H9 (cell line): ENCODE data around the gene SYTL5. TPM values are rescaled to one million over a fixed set of nuclear protein-coding genes. Genes with fewer than 3 reads are reported as not detected.

Source experiments
- DNase-seq: peaks from one replicate; pipeline ENCODE4 v3.0.0-alpha.2; 2017
- H2AFZ ChIP-seq: one replicate; pipeline ENCODE4 v1.6.1; 2013; ENCODE audit warnings: mild to moderate bottlenecking, low read length, control low read depth, moderate library complexity
- H2AK5ac ChIP-seq: 2 replicates; pipeline ENCODE4 v1.6.1; 2013; ENCODE audit warnings: low read length, control low read depth, mixed read lengths; ENCODE audit not compliant: insufficient read length
- H2BK120ac ChIP-seq: one replicate; pipeline ENCODE4 v1.6.1; 2013; ENCODE audit warnings: low read depth, mild to moderate bottlenecking, low read length, control low read depth, inconsistent platforms; ENCODE audit not compliant: poor library complexity, severe bottlenecking
- H2BK12ac ChIP-seq: 2 replicates; pipeline ENCODE4 v1.6.1; 2013; ENCODE audit warnings: low read length, control low read depth, mixed read lengths, low read depth; ENCODE audit not compliant: insufficient read length
- H2BK15ac ChIP-seq: 2 replicates; pipeline ENCODE4 v1.6.1; 2013; ENCODE audit warnings: low read depth, low read length, control low read depth
- H2BK20ac ChIP-seq: one replicate; pipeline ENCODE4 v1.6.1; 2013; ENCODE audit warnings: low read depth, mild to moderate bottlenecking, low read length, control low read depth, inconsistent platforms; ENCODE audit not compliant: poor library complexity, severe bottlenecking
- H2BK5ac ChIP-seq: 2 replicates; pipeline ENCODE4 v1.6.1; 2013; ENCODE audit warnings: low read length, control low read depth, mixed read lengths; ENCODE audit not compliant: insufficient read length
- H3K14ac ChIP-seq: 2 replicates; pipeline ENCODE4 v1.6.1; 2013; ENCODE audit warnings: low read length, control low read depth; ENCODE audit not compliant: insufficient read depth
- H3K18ac ChIP-seq: 2 replicates; pipeline ENCODE4 v1.6.1; 2013; ENCODE audit warnings: low read depth, mild to moderate bottlenecking, mixed read lengths, low read length, control low read depth; ENCODE audit not compliant: insufficient read length
- H3K23ac ChIP-seq: 2 replicates; pipeline ENCODE4 v1.6.1; 2013; ENCODE audit warnings: low read length, control low read depth, mixed read lengths, low read depth; ENCODE audit not compliant: insufficient read length
- H3K23me2 ChIP-seq: 2 replicates; pipeline ENCODE4 v1.6.1; 2013; ENCODE audit warnings: low read depth, mild to moderate bottlenecking, mixed read lengths, low read length, control low read depth; ENCODE audit not compliant: insufficient read length, poor library complexity, severe bottlenecking
- H3K27ac ChIP-seq: 2 replicates; pipeline ENCODE4 v1.5.1; 2013; ENCODE audit warnings: low read length, control low read depth, mixed read lengths, low read depth; ENCODE audit not compliant: insufficient read length
- H3K27me3 ChIP-seq: 2 replicates; pipeline ENCODE4 v1.6.1; 2013; ENCODE audit warnings: low read length, control low read depth, inconsistent platforms; ENCODE audit not compliant: insufficient read depth
- H3K4ac ChIP-seq: 2 replicates; pipeline ENCODE4 v1.6.1; 2013; ENCODE audit warnings: low read depth, mild to moderate bottlenecking, control low read depth, inconsistent platforms, low read length, moderate library complexity
- H3K4me1 ChIP-seq: 2 replicates; pipeline ENCODE4 v1.6.1; 2013; ENCODE audit warnings: low read length, control low read depth, inconsistent platforms; ENCODE audit not compliant: insufficient read depth
- H3K4me2 ChIP-seq: 2 replicates; pipeline ENCODE4 v1.6.1; 2013; ENCODE audit warnings: low read length, control low read depth, mixed read lengths; ENCODE audit not compliant: insufficient read length, insufficient read depth
- H3K56ac ChIP-seq: 2 replicates; pipeline ENCODE4 v1.6.1; 2013; ENCODE audit warnings: low read depth, mild to moderate bottlenecking, mixed read lengths, low read length, control low read depth; ENCODE audit not compliant: insufficient read length
- H3K79me1 ChIP-seq: 2 replicates; pipeline ENCODE4 v1.6.1; 2013; ENCODE audit warnings: low read depth, mild to moderate bottlenecking, moderate library complexity, low read length, control low read depth, inconsistent platforms; ENCODE audit not compliant: insufficient read depth, poor library complexity, severe bottlenecking
- H3K79me2 ChIP-seq: 2 replicates; pipeline ENCODE4 v1.6.1; 2013; ENCODE audit warnings: low read length, control low read depth, inconsistent platforms; ENCODE audit not compliant: insufficient read depth
- H3K9ac ChIP-seq: 2 replicates; pipeline ENCODE4 v1.6.1; 2013; ENCODE audit warnings: low read length, control low read depth, mixed read lengths; ENCODE audit not compliant: insufficient read length; ENCODE audit errors: extremely low read depth
- H3K9me3 ChIP-seq: one replicate; pipeline ENCODE4 v1.6.1; 2013; ENCODE audit warnings: low read depth, low read length, inconsistent platforms; ENCODE audit not compliant: control insufficient read depth
- H3T11ph ChIP-seq: one replicate; pipeline ENCODE4 v1.6.1; 2013; ENCODE audit warnings: mild to moderate bottlenecking, low read length, control low read depth, inconsistent platforms
- H4K20me1 ChIP-seq: one replicate; pipeline ENCODE4 v1.6.1; 2013; ENCODE audit not compliant: control insufficient read depth, insufficient read length, insufficient read depth
- H4K5ac ChIP-seq: 2 replicates; pipeline ENCODE4 v1.6.1; 2013; ENCODE audit warnings: low read depth, mild to moderate bottlenecking, mixed read lengths, low read length, control low read depth; ENCODE audit not compliant: insufficient read length
- H4K8ac ChIP-seq: replicated peaks from 2 replicates; pipeline ENCODE4 v1.6.1; 2013; ENCODE audit warnings: low read length, control low read depth, mixed read lengths, low read depth; ENCODE audit not compliant: insufficient read length
- H4K91ac ChIP-seq: 2 replicates; pipeline ENCODE4 v1.6.1; 2013; ENCODE audit warnings: low read depth, mild to moderate bottlenecking, moderate library complexity, mixed read lengths, low read length, control low read depth; ENCODE audit not compliant: insufficient read length
- H3K27ac Mint-ChIP-seq, 3 experiments: 2 replicates in 2 of 3; 3 replicates in 1 of 3; pipeline ENCODE4 v1.8.0; 2020 to 2021; ENCODE audit warnings: mixed read lengths in 3 of 3, mild to moderate bottlenecking in 1 of 3, moderate library complexity in 1 of 3
- H3K27me3 Mint-ChIP-seq: 2 replicates; pipeline ENCODE4 v1.8.0; 2021; ENCODE audit warnings: low read depth, mild to moderate bottlenecking, moderate library complexity, mixed read lengths
- H3K36me3 Mint-ChIP-seq, 3 experiments: 2 replicates in 2 of 3; 3 replicates in 1 of 3; pipeline ENCODE4 v1.8.0; 2020 to 2021; ENCODE audit warnings: low read depth in 3 of 3, mixed read lengths in 3 of 3; ENCODE audit not compliant: insufficient read depth in 1 of 3
- H3K4me1 Mint-ChIP-seq, 2 experiments: 2 replicates each; pipeline ENCODE4 v1.8.0; 2020; ENCODE audit warnings: mixed read lengths in 2 of 2
- H3K4me3 Mint-ChIP-seq, 2 experiments: 2 replicates in 1 of 2; 3 replicates in 1 of 2; pipeline ENCODE4 v1.8.0; 2020 to 2021; ENCODE audit warnings: mild to moderate bottlenecking in 2 of 2, mixed read lengths in 2 of 2, moderate library complexity in 1 of 2
- H3K9me3 Mint-ChIP-seq, 2 experiments: 2 replicates in 1 of 2; 3 replicates in 1 of 2; pipeline ENCODE4 v1.8.0; 2020; ENCODE audit warnings: mild to moderate bottlenecking in 2 of 2, mixed read lengths in 2 of 2, moderate library complexity in 1 of 2
- CTCF ChIP-seq: fragments of 200-600 bp; sonication (generic); conservative IDR thresholded peaks from 3 replicates; pipeline ENCODE4 v1.8.0; 2021; ENCODE audit warnings: antibody characterized with exemption, mild to moderate bottlenecking
- whole genome bisulfite sequencing: extraction: QIAGEN DNeasy Blood & Tissue Kit; methylation state at CpG from one replicate; pipeline ENCODE4 v1.1.7; 2013; ENCODE audit warnings: missing lambda C conversion rate, low lambda C conversion rate, mixed read lengths; ENCODE audit not compliant: insufficient read length; ENCODE audit errors: extremely low coverage; 5-methylcytosine and 5-hydroxymethylcytosine counted together
- total RNA-seq: library from RNA; stranded (reverse); gene quantifications from 2 replicates; pipeline ENCODE4 v1.2.1, GENCODE V29; 2021

SYTL5 gene
- total RNA-seq, 1 experiment from 2014 or later = 0.15 TPM

GRCh38 chrX:38000706-38001105 is 5.6 kb upstream of the SYTL5 start:
- Histone ChIP-seq H3K9ac (no peak overlapping the region), H4K5ac (no peak overlapping the region)

More at GRCh38 chrX:38000706-38001105, 5.6 kb upstream of the SYTL5 start:
- no peak overlapping the region for H3K18ac ChIP-seq
- no peaks in the 10 kb centered on the region; the same call in 1 of the 2 replicates for H3K27me3 Mint-ChIP-seq
- H3K4me3 Mint-ChIP-seq = no peak overlapping the region
- no peak overlapping the region for H4K91ac ChIP-seq
- TF ChIP-seq CTCF = no peak
- H3K4me2 ChIP-seq = no peak overlapping the region
- H4K20me1 ChIP-seq = no peaks in the 10 kb centered on the region
- no peaks in the 10 kb centered on the region for H3K79me1 ChIP-seq
- no peak overlapping the region for H3K27ac ChIP-seq
- H3K4me1 ChIP-seq = no peaks in the 10 kb centered on the region
- no peak overlapping the region for H3K27ac Mint-ChIP-seq
- WGBS = no CpG with 5 or more reads among the region's 17 CpGs
- no peaks in the 10 kb centered on the region for H3K23me2 ChIP-seq
- H2AFZ ChIP-seq = no peak overlapping the region
- no peak overlapping the region for H3K56ac ChIP-seq
- H3K23ac ChIP-seq = no peak overlapping the region
- H2BK20ac ChIP-seq = no peak overlapping the region
- H2BK15ac ChIP-seq = no peak overlapping the region
- H3K4me1 Mint-ChIP-seq = no peaks in the 10 kb centered on the region
- H2AK5ac ChIP-seq = no peak overlapping the region
- H3K4ac ChIP-seq = no peak overlapping the region
- H3K9me3 Mint-ChIP-seq = peaks cover 56 to 65% of the 10 kb centered on the region in 2 experiments
- H3K36me3 Mint-ChIP-seq = peaks cover 0 to 3% (median 0%) of the 10 kb centered on the region in 3 experiments; a peak in 2 of 7 replicates
- DNase-seq = no peak
- no peak overlapping the region for H3T11ph ChIP-seq
- H4K8ac ChIP-seq = no peak overlapping the region
- no peak overlapping the region for H2BK120ac ChIP-seq
- no peak overlapping the region for H2BK5ac ChIP-seq
- no peak overlapping the region for H2BK12ac ChIP-seq
- H3K79me2 ChIP-seq = no peaks in the 10 kb centered on the region
- no peaks in the 10 kb centered on the region for H3K9me3 ChIP-seq
- H3K14ac ChIP-seq = no peak overlapping the region
- H3K27me3 ChIP-seq = no peaks in the 10 kb centered on the region
